T-helper 2 cell treated with Interferon-gamma antibody and Interleukin-4, amounts not matched to agents 100 ng/mL and 5 ng/mL, for 36 hours (primary cell): ENCODE measurements around the gene ASPDH. TPM values are rescaled to one million over a fixed set of nuclear protein-coding genes. Genes with fewer than 3 reads are reported as not detected.

ENCODE experiments used
- total RNA-seq: library from RNA; stranded (reverse); gene quantifications from 2 replicates; pipeline ENCODE4 v1.2.3, GENCODE V29; 2022

ASPDH gene
- total RNA-seq, 1 donor from 2014 or later = not detected

Other genes with a start within 250 kb of the ASPDH start
- gene KCNC3, start 184.5 kb downstream of the ASPDH start, total RNA-seq = 9.4 and 9.5 TPM in 2 replicates
- gene NAPSA, start 148.3 kb downstream of the ASPDH start, total RNA-seq = 2.0 and 2.2 TPM in 2 replicates
- 63.5 and 64.3 TPM in 2 replicates for gene NR1H2, start 137.5 kb downstream of the ASPDH start, total RNA-seq
- 140 and 141 TPM in 2 replicates for gene POLD1, start 129.6 kb downstream of the ASPDH start, total RNA-seq
- 0.68 and 0.91 TPM in 2 replicates for gene SPIB, start 95.0 kb downstream of the ASPDH start, total RNA-seq
- 0.07 and 0.36 TPM in 2 replicates for gene MYBPC2, start 81.0 kb downstream of the ASPDH start, total RNA-seq
- gene EMC10, start 37.4 kb downstream of the ASPDH start, total RNA-seq = 68.3 and 70.8 TPM in 2 replicates
- gene GARIN5A, start 37.1 kb downstream of the ASPDH start, total RNA-seq = 0.23 and 0.36 TPM in 2 replicates
- 32.4 and 34.0 TPM in 2 replicates for gene JOSD2, start 2.7 kb downstream of the ASPDH start, total RNA-seq
- gene LRRC4B, start 54.5 kb upstream of the ASPDH start, total RNA-seq = not detected in 2 replicates
- gene SYT3, start 126.0 kb upstream of the ASPDH start, total RNA-seq = not detected in 2 replicates
- 0.59 TPM in 1 of 2 replicates, not detected in the other for gene C19orf81, start 135.5 kb upstream of the ASPDH start, total RNA-seq
- gene SHANK1, start 205.9 kb upstream of the ASPDH start, total RNA-seq = not detected in 2 replicates
- gene CLEC11A, start 209.5 kb upstream of the ASPDH start, total RNA-seq = 1.2 and 1.7 TPM in 2 replicates